ENCODE data around the gene AHDC1.

- TF ChIP-seq RARB (CRISPR knock-in tag; IDR thresholded peaks at IDR 0.05) (no peak), ZFP30 (CRISPR knock-in tag; IDR thresholded peaks at IDR 0.05) (no peak), PATZ1 (CRISPR knock-in tag; IDR thresholded peaks at IDR 0.05; ENCODE audit: borderline replicate concordance) (no peak), OSR1 (CRISPR knock-in tag; IDR thresholded peaks at IDR 0.05) (no peak), ZFP3 (CRISPR knock-in tag; IDR thresholded peaks at IDR 0.05) (no peak), ZNF8 (CRISPR knock-in tag; IDR thresholded peaks at IDR 0.05) (no peak), ZNF565 (CRISPR knock-in tag; conservative IDR thresholded peaks at IDR 0.05; ENCODE audit: low read depth) (no peak), SNAI2 (CRISPR knock-in tag; IDR thresholded peaks at IDR 0.05) (no peak), PPARA (CRISPR knock-in tag; IDR thresholded peaks at IDR 0.05; ENCODE audit: borderline replicate concordance) (no peak)
These were observed 81.3 kb downstream of the AHDC1 start for GRCh38 chr1:27522432-27523336.

Data from SK-N-SH treated with all-trans-retinoic acid at 6 μM for 48 hours (cell line).